ENCODE data around the gene LSM14A. TPM values are rescaled to one million over a fixed set of nuclear protein-coding genes. Genes with fewer than 3 reads are reported as not detected.

The LSM14A gene
- total and polyA plus RNA-seq, 2 of the 13 experiments (the other 11 are each of a cell fraction or from before 2014, with no cell fraction given) = 77.0 to 83.6 TPM

- TF ChIP-seq ZNF512B (CRISPR knock-in tag; IDR thresholded peaks at IDR 0.05; ENCODE audit: borderline replicate concordance) = no peak
- TF ChIP-seq, protein P1, sequence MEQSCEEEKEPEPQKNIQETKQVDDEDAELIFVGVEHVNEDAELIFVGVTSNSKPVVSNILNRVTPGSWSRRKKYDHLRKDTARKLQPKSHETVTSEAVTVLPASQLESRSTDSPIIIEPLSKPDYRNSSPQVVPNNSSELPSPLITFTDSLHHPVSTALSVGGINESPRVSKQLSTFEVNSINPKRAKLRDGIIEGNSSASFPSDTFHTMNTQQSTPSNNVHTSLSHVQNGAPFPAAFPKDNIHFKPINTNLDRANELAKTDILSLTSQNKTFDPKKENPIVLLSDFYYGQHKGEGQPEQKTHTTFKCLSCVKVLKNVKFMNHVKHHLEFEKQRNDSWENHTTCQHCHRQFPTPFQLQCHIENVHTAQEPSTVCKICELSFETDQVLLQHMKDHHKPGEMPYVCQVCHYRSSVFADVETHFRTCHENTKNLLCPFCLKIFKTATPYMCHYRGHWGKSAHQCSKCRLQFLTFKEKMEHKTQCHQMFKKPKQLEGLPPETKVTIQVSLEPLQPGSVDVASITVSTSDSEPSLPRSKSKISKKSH (CRISPR knock-in tag; IDR thresholded peaks at IDR 0.05; ENCODE audit: borderline replicate concordance) = peak; percentile 58; the same call in 1 of the 2 replicates
- TF ChIP-seq XBP1 (CRISPR knock-in tag; IDR thresholded peaks at IDR 0.05) = no peak
- TF ChIP-seq DZIP1 (CRISPR knock-in tag; IDR thresholded peaks at IDR 0.05) = no peak
- no peak for TF ChIP-seq AKNA (CRISPR knock-in tag; IDR thresholded peaks at IDR 0.05; ENCODE audit: borderline replicate concordance)
- TF ChIP-seq CREM (IDR thresholded peaks at IDR 0.05) = peak; percentile 57
- TF ChIP-seq CREM (CRISPR knock-in tag; IDR thresholded peaks at IDR 0.05) = peak; percentile 55; the same call in 1 of the 2 replicates
- TF ChIP-seq, protein P2, sequence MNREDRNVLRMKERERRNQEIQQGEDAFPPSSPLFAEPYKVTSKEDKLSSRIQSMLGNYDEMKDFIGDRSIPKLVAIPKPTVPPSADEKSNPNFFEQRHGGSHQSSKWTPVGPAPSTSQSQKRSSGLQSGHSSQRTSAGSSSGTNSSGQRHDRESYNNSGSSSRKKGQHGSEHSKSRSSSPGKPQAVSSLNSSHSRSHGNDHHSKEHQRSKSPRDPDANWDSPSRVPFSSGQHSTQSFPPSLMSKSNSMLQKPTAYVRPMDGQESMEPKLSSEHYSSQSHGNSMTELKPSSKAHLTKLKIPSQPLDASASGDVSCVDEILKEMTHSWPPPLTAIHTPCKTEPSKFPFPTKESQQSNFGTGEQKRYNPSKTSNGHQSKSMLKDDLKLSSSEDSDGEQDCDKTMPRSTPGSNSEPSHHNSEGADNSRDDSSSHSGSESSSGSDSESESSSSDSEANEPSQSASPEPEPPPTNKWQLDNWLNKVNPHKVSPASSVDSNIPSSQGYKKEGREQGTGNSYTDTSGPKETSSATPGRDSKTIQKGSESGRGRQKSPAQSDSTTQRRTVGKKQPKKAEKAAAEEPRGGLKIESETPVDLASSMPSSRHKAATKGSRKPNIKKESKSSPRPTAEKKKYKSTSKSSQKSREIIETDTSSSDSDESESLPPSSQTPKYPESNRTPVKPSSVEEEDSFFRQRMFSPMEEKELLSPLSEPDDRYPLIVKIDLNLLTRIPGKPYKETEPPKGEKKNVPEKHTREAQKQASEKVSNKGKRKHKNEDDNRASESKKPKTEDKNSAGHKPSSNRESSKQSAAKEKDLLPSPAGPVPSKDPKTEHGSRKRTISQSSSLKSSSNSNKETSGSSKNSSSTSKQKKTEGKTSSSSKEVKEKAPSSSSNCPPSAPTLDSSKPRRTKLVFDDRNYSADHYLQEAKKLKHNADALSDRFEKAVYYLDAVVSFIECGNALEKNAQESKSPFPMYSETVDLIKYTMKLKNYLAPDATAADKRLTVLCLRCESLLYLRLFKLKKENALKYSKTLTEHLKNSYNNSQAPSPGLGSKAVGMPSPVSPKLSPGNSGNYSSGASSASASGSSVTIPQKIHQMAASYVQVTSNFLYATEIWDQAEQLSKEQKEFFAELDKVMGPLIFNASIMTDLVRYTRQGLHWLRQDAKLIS (CRISPR knock-in tag; IDR thresholded peaks at IDR 0.05) = no peak
- TF ChIP-seq ZNF639 (CRISPR knock-in tag; conservative IDR thresholded peaks at IDR 0.05) = peak; percentile 62; the same call in 1 of the 2 replicates
- peak; percentile 74 for TF ChIP-seq TAF1 (CRISPR knock-in tag; IDR thresholded peaks at IDR 0.05)
Observed at GRCh38 chr19:34254046-34254697, 81.9 kb downstream of the LSM14A start, which contains the start of gene GARRE1 (continued).
